GM21423 (cell line): ENCODE data around the gene ZNF486.
"Not testable (repeated sequence)": the region's sequence is repeated elsewhere in the genome, so short reads cannot be mapped to it uniquely, and the experiment has no call there.

ENCODE experiments used
- ATAC-seq: cut with Tn5 transposase; IDR thresholded peaks from one replicate; pipeline ENCODE4 v1.9.1; 2021; ENCODE audit warnings: mild to moderate bottlenecking, moderate library complexity; ENCODE audit not compliant: unreplicated experiment

ZNF486 gene

DNA sequence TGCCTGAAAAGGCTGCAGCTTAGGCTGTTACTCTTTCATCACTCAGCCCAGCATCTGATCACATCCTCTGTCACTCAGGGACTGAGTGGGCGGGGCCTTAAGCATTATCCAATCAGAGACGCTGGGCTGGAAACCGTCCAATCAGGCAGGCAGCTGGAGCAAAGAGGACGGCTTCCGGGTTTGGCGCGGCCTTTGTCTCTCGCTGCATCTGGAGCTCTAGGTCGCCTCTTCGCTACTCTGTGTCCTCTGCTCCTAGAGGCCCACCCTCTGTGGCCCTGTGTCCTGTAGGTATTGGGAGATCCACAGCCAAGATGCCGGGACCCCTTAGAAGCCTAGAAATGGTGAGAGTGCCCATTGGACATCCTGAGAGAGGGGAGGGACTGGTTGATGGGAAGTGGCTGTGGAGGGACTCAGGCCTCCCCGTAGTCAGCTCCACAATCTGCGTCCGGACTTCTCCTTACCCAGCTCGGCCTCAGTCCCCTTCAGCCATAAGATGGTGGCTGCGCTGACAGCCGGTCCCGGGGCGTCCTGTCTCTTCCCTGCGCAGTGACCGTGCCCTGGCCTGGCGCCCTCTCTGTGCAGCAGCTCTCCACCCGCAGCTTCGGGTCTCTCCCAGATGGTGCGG, at the start of gene ZNF486:
Gene ZNF486, plus strand, starts transcription at position 195 of the 625 bp plus-strand sequence. Its CDS starts 117 bp downstream, at position 312.
- peak; percentile 91 for ATAC-seq

DNA sequence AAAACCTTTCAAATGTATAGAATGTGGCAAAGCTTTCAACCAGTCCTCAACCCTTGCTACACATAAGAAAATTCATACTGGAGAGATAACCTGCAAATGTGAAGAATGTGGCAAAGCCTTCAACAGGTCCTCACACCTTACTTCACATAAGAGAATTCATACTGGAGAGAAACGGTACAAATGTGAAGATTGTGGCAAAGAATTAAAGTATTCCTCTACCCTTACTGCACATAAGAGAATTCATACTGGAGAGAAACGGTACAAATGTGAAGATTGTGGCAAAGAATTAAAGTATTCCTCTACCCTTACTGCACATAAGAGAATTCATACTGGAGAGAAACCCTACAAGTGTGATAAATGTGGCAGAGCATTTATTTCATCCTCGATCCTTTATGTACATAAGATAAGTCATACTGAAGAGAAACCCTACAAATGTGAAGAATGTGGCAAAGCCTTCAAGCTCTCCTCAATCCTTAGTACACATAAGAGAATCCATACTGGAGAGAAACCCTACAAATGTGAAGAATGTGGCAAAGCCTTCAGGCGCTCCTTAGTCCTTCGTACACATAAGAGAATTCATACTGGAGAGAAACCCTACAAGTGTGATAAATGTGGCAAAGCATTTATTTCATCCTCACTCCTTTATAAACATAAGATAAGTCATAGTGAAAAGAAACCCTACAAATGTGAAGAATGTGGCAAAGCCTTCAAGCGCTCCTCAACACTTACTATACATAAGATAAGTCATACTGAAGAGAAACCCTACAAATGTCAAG, 48.8 kb upstream of the ZNF486 start:
- not testable (repeated sequence) for ATAC-seq

DNA sequence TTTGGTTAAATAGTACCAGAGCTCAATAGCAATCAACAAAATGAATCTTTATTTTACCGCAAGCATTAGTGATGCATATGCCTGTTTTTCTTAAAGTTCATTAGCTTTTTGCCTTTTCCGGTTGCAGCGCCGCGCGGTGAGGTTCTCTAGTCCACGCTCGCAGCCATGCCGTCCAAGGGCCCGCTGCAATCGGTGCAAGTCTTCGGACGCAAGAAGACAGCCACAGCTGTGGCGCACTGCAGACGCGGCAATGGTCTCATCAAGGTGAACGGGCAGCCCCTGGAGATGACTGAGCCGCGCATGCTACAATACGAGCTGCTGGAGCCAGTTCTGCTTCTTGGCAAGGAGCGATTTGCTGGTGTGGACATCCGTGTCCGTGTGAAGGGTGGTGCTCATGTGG, 42.1 kb upstream of the ZNF486 start:
- no peak for ATAC-seq

DNA sequence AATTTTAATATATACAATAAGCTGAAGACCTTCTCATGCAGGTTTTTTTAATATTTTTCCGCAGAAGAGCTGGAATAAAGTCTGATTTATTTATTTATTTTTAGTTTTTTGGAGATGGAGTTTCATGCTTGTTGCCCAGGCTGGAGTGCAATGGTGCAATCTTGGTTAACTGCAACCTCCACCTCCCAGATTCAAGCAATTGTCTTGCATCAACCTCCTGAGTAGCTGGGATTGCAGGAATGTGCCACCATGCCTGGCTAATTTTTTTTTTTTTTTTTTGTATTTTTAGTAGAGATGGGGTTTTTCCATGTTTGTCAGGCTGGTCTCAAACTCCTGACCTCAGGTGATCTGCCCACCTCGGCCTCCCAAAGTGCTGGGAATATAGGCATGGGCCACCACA, 34.1 kb upstream of the ZNF486 start:
- not testable (repeated sequence) for ATAC-seq

DNA sequence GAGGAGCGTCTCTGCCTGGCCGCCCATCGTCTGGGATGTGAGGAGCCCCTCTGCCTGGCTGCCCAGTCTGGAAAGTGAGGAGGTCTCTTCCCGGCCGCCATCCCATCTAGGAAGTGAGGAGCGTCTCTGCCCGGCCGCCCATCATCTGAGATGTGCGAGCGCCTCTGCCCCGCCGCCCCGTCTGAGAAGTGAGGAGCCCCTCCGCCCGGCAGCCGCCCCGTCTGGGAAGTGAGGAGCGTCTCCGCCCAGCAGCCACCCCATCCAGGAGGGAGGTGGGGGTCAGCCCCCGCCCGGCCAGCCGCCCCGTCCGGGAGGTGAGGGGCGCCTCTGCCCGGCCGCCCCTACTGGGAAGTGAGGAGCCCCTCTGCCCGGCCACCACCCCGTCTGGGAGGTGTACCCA, 29.3 kb upstream of the ZNF486 start:
- ATAC-seq = not testable (repeated sequence)

DNA sequence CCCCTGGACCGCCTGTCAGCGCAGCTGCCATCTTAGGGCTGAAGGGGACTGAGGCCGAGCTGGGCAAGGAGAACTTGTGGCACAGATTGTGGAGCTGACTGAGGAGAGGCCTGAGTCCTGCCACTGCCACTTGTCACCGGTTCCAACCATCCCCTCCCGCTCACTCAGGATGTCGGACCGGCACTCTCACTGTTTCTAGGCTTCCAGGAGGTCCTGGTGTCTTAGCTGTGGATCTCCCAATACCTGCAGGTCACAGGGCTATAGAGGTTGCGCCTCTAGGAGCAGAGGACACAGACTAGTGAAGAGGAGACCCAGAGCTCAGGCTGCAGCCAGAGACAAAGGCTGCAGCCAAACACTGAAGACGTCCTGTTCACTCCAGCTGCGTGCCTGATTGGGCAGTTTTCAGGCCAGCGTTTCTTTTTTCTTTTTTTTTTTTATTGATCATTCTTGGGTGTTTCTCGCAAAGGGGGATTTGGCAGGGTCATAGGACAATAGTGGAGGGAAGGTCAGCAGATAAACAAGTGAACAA, 15.3 kb upstream of the ZNF486 start:
- no peak for ATAC-seq

DNA sequence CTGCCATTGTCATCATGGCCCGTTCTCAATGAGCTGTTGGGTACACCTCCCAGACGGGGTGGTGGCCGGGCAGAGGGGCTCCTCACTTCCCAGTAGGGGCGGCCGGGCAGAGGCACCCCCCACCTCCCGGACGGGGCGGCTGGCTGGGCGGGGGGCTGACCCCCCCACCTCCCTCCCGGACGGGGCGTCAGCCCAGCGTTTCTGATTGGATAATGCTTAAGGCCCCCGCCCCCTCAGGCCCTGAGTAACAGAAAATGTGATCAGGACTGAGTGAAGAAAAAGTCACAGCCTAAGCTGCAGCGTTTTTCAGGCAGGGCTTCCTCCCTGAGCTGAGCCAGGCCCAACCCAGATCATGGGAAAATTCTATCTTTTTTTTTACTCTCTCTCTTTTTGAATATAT, 14.5 kb upstream of the ZNF486 start:
- ATAC-seq = not testable (repeated sequence)

DNA sequence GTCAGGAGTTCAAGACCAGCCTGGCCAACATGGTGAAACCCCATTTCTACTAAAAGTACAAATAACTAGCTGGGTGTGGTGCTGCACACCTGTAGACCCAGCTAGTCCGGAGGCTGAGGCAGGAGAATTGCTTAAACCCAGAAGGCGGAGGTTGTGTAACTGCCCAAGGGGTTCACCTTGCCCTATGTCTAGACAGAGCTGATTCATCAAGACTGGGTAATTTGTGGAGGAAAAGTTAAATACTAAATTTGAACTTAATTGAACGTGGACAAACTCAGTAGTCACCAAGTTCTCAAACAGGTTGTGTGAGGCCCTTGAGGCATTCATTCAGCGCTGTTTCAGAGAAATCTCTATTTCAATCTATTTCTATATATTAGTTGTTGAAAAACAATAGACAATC, 13.7 kb upstream of the ZNF486 start:
- ATAC-seq = no peak

DNA sequence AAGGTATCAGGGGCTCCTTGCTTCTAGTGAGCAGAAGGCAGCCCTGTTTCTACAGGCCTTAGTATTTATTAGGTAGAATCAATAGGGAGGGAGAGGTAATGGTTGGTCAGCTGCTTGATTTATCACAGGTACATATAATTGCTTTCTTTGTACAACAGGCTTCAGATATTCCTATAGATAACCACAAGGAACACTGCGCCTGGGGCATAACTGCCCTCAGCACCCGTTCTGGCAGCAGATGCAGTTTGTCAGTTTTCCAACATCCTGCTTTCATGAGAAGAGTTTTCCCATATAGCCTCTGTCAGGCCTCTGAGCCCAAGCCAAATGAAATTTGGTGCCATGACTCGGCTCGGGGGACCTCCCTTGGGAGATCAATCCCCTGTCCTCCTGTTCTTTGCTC, 12.4 kb upstream of the ZNF486 start:
- no peak for ATAC-seq

DNA sequence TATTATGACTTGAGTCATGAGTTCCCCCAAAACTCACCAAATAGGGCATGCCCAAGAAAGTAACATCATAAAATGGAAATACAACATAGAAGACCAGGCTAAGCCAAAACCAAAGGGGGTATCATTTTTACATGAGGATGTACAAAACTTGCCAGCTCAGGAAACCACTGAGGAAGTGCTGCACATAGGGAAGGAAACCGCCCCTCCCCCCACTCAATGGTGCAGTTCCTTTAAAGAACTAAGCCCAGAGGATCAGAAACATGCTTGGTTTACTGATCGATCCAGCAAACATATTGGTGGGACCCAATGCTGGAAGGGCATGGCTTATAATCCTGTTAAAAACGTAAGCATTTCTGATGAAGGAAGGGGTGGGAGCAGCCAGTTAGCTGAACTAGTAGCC, 4.2 kb upstream of the ZNF486 start:
- ATAC-seq = no peak

DNA sequence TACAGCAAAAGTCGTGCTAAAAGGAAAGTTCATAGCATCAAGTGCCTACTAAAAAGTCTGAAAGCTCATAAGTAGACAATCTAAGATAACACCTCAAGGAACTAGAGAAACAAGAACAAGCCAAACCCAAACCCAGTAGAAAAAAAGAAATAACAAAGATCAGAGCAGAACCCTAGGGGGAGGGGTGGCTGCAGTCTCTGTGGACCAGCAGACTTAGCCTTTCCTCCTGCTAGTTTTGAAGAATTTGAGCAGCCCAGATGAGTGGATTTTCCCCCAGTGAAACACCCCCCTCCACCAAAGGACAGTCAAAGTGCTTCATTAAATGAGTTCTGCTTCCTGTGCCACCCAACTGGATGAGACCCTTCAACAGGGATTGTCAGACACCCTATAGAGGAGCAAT, 2.6 kb upstream of the ZNF486 start:
- no peak for ATAC-seq

DNA sequence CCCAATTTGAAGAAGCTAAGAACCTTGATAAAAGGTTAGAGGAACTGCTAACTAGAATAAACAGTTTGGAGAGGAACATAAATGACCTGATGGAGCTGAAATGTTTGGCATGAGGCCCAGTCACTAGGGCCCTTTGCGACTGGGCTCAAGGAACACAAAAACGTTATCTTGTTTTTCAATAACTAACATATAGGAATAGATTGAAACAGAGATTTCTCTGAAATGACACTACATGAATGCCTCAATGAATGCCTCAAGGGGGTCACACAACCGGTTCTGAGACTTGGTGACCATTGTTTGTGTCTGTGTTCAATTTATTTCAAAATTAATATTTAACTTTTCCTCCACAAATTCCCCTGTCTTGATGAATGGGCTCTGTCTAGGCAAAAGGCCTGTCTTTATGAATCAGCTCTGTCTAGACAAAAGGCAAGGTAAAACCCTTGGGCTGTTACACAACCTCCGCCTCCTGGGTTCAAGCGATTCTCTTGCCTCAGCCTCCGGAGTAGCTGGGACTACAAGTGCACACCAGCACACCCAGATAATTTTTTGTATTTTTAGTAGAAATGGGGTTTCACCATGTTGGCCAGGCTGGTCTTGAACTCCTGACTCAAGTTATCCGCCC, 932 bp upstream of the ZNF486 start:
- ATAC-seq = no peak

DNA sequence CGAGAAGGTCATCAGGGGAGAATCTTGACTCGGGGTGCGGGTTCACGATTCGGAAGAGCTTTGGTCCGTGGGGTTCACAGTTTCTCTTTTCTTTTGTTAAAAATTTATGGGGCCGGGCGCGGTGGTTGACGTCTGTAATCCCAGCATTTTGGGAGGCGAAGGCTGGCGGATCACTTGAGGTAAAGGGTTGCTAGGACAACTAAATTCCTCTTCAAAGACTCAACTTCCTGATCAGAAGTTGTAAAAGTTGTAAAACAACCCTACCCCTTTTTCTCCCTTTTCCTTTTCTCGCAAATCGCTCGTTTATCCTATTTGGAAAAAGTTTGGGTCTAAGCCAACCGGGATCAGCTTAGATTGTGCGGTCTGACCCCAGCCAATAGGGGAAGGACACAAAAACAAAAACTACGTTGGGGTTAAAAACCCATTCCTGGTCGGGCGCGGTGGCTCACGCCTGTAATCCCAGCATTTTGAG, 673 bp downstream of the ZNF486 start:
- ATAC-seq = no peak

DNA sequence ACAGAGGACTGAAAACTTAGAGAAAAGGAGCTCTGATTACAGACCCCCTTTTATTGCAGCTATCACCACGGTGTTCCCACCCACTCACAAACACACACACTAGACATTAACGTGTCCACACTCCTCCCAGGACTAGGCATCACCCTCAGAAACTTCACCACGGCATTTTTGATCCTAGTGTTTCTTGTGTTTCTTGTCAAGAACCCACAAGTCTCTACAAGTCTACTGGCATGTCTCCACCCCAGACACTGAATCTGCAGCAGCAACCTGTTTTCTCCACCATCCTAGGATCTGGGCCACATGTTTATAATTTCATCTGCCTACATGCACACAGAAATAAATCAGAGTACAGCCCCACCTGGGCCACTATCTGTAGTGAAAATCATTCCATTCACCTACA, 4.3 kb downstream of the ZNF486 start:
- ATAC-seq = no peak

DNA sequence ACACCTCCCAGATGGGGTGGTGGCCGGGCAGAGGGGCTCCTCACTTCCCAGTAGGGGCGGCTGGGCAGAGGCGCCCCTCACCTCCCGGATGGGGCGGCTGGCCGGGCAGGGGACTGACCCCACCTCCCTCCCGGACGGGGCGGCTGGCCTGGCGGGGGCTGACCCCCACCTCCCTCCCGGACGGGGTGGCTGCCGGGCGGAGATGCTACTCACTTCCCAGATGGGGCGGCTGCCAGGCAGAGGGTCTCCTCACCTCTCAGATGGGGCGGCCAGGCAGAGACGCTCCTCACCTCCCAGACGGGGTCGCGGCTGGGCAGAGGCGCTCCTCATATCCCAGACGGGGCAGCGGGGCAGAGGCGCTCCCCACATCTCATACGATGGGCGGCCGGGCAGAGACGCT, 8.8 kb downstream of the ZNF486 start:
- ATAC-seq = not testable (repeated sequence)

DNA sequence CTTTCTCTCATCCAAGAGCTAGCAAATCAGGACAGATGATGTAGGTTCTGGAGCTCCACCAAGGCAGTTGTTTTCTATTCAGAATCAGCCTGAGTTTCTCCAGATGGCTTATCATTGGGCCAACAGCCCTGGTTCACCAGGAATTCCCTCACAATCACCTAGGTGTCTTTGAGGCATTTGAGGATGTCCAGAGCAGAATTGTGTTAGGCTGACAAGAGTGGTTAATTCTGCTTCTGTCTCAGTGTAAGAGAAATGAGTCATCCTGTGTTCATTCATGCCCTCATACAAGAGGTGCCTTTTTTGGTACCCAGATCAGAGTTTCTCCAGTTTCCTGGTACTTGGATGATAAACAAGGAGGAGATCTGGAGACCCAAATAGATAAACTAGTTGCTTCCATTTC, 12.9 kb downstream of the ZNF486 start:
- not testable (repeated sequence) for ATAC-seq

DNA sequence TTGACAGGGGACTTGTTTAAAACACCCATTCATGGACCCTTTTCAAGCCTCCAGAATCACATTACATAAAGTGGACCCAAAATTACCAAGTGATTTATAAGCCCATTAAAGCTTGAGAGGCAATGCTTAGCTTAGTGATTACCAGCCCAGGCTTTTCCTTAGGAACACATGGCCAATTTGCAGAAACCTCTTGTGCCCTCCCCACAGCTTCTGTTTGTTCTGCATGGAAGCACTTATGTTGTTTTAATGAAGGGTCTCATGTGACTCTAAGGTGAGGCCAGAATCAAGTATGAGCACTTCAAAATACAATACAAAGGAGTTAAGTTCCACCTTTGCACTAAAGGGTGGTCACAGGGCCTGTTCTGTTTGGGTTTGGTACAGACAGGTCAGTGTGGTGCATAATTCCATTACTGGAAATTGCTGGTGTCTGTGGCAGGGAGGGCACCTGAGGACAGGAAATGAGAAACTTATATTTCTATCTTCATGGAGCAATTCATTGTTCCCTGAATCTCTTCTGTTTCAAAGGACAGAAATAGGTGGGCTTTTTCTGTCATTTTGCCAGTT, 15.3 kb downstream of the ZNF486 start:
- no peak for ATAC-seq

DNA sequence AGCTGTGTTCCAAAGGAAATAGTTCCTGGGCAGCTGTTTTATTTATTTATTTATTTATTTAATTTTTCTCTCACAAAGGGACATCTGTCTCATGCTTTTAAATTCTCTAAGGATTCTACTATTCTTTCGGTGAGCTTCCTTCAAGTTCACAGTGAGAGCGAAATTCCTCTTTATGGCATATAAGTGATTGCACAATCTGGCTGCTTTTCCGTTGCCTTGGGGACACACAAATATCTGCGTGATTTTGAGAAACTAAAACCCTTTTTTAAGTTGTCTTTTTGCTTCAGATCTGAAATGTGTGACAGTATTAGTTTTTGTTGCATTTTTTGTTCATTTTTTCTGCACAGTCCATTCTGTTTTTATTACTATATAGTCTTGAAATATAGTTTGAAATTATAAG, 19.2 kb downstream of the ZNF486 start:
- no peak for ATAC-seq

DNA sequence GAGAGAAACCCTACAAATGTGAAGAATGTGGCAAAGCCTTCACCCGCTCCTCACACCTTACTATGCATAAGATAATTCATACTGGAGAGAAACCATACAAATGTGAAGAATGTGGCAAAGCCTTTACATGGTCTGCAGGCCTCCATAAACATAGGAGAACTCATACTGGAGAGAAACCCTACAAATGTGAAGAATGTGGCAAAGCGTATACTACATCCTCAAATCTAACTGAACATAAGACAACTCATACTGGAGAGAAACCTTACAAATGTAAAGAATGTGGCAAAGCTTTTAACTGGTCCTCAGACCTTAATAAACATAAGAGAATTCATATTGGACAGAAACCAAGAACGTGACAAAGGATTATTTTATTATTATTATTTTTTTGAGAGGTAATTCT, 30.7 kb downstream of the ZNF486 start:
- no peak for ATAC-seq

DNA sequence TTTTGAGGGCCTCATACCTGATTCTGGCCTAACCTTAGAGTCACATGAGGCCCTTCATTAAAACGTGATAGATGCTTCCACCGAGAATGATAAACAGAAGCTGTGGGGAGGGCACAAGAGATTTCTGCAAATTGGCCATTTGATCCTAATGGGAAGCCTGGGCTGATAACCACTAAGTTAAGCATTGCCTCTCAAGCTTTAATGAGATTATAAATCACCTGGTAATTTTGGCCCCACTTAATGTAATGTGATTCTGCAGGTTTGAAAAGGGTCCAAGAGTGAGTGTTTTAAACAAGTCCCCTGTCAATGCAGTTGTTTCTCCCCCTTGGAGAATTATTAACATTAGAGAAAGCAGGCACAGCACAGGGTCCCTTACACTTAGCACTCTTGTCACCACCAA, 42.0 kb downstream of the ZNF486 start:
- ATAC-seq = no peak

DNA sequence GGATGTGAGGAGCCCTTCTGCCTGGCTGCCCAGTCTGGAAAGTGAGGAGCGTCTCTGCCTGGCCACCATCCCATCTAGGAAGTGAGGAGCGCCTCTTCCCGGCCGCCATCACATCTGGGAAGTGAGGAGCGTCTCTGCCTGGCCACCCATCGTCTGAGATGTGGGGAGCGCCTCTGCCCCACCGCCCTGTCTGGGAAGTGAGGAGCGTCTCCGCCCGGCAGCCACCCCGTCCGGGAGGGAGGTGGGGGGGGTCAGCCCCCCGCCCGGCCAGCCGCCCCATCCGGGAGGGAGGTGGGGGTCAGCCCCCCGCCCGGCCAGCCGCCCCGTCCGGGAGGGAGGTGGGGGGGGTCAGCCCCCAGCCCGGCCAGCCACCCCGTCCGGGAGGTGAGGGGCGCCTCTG, 47.4 kb downstream of the ZNF486 start:
- ATAC-seq = not testable (repeated sequence)
